ENCODE results near the gene SPOCK1.

SPOCK1 gene

DNA sequence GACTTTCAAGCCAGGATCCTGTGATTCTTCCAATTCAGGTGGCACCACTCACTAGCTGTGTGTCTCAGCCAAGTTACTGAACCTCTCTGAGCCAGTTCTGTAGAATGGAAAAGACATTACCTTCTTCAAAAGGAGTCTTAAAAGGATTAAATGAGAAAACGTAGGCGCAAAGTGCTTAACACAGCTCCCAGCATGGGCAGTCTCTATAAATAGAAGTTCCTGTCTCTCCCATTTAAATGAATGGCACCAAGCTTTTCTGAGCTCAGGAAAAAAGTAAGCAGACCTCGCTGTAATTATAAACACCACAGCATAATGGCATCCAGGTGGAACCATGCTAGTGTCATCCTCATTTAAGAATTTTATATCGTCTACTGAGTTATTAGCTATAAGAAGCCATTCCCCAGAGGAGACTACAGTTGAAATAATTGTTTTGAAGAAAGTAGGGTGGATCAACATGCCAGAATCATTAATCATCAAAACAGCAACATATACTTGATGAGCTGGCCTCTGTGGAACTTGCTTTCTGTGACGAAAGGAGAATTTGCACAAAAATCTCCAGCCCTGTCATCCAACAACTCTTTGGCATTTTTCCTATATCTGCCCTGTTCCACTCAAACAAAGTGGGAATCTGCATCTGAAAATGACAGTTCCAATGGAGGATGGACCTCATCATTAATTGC is 188.9 kb downstream of the SPOCK1 start:
- Histone ChIP-seq H3K27me3 (ENCODE audit: insufficient read depth, low read depth) (no peaks in the 10 kb centered on the region), H3K9ac (no peak overlapping the region), H3K27ac (no peak overlapping the region), H4K20me1 (ENCODE audit: insufficient read depth) (no peaks in the 10 kb centered on the region), H3K79me2 (ENCODE audit: insufficient read depth, low read depth) (no peaks in the 10 kb centered on the region), H3K4me1 (ENCODE audit: low read depth, poor library complexity, severe bottlenecking) (no peaks in the 10 kb centered on the region), H3K36me3 (ENCODE audit: insufficient read depth) (no peaks in the 10 kb centered on the region), H2AFZ (ENCODE audit: low read depth) (no peak overlapping the region), H3K4me2 (no peak overlapping the region), H3K4me3 (IDR thresholded peaks at IDR 0.05; ENCODE audit: insufficient read depth, low read depth, low read length) (no peak overlapping the region)
- TF ChIP-seq CTCF (conservative IDR thresholded peaks at IDR 0.05; ENCODE audit: low read depth, low read length): no peak

DNA sequence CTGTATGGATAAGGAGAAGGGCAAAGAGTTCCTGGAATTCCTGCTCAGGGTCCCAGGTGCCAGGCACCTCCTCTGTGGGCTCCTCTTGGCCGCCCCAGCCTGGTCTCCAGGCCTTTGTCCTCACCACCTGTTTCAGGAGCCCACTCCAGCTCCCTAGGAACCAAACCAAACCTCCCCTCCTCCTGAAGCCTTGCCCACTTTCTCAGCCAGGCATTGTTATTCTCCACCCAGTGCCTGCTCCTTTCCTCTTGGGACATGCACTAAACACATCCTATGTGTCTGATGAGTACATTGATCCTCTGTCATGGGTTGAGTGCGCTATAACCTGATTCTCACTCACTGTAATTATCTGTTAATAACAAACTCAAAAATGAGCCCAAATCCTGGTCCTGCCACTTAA is 189.8 kb downstream of the SPOCK1 start:
- Histone ChIP-seq H3K4me3 (IDR thresholded peaks at IDR 0.05; ENCODE audit: insufficient read depth, low read depth, low read length) (no peak overlapping the region), H3K36me3 (ENCODE audit: insufficient read depth) (no peaks in the 10 kb centered on the region), H3K79me2 (ENCODE audit: insufficient read depth, low read depth) (no peaks in the 10 kb centered on the region), H3K27me3 (ENCODE audit: insufficient read depth, low read depth) (no peaks in the 10 kb centered on the region), H2AFZ (ENCODE audit: low read depth) (no peak overlapping the region), H3K4me1 (ENCODE audit: low read depth, poor library complexity, severe bottlenecking) (no peaks in the 10 kb centered on the region), H3K27ac (no peak overlapping the region), H3K9ac (no peak overlapping the region), H4K20me1 (ENCODE audit: insufficient read depth) (no peaks in the 10 kb centered on the region), H3K4me2 (no peak overlapping the region)
- TF ChIP-seq CTCF (conservative IDR thresholded peaks at IDR 0.05; ENCODE audit: low read depth, low read length): no peak

DNA sequence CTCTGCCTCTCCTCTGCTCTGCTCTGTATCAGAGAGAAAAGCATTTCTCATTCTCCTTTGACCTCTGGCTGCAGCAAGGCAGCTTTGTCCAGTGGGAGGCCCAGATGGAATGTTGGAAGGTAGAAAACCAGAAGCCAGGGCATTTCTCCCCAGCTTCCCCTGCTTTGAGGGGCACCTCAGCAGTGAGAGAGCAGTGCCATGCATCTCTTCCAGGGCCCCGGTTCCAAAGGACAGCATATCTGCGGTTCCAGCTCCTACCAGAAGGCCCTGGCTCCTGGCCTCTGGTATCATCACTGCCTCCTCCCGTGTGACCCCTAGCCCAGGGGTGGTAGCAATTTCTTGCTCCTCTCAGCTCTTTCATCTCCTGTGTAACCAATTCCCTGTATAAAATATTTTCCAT is 190.8 kb downstream of the SPOCK1 start:
- no peak for TF ChIP-seq CTCF (conservative IDR thresholded peaks at IDR 0.05; ENCODE audit: low read depth, low read length)
- H3K36me3 ChIP-seq (ENCODE audit: insufficient read depth): no peaks in the 10 kb centered on the region
- no peak overlapping the region for H2AFZ ChIP-seq (ENCODE audit: low read depth)

DNA sequence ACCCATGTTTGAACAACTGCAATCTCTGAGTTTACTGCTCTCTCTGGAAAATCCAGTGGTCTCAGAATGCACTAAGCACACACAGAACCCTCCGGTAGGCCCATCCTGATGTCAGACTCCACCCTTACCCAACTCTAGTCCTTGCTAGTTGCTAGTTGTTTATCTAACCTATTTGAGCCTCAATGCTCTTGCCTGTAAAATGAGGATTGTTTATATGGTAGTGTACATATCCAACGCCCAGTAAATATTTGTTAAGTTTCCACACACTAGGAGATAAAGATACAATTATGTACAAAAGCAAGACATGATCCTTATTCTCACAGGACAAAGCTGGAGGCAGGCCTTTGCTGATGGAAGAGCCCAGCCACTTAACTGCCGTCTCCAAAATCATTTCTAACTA is 192.2 kb downstream of the SPOCK1 start:
- H3K4me3 ChIP-seq (IDR thresholded peaks at IDR 0.05; ENCODE audit: insufficient read depth, low read depth, low read length): no peak overlapping the region
- H3K4me2 ChIP-seq: no peak overlapping the region
- H4K20me1 ChIP-seq (ENCODE audit: insufficient read depth): no peaks in the 10 kb centered on the region
- H3K79me2 ChIP-seq (ENCODE audit: insufficient read depth, low read depth): no peaks in the 10 kb centered on the region
- H3K36me3 ChIP-seq (ENCODE audit: insufficient read depth): no peaks in the 10 kb centered on the region
- H2AFZ ChIP-seq (ENCODE audit: low read depth): no peak overlapping the region
- TF ChIP-seq CTCF (conservative IDR thresholded peaks at IDR 0.05; ENCODE audit: low read depth, low read length): no peak
- H3K27ac ChIP-seq: no peak overlapping the region
- no peaks in the 10 kb centered on the region for H3K4me1 ChIP-seq (ENCODE audit: low read depth, poor library complexity, severe bottlenecking)
- H3K9ac ChIP-seq: no peak overlapping the region
- H3K27me3 ChIP-seq (ENCODE audit: insufficient read depth, low read depth): no peaks in the 10 kb centered on the region

More for the DNA sequence above, 190.8 kb downstream of the SPOCK1 start:
- Histone ChIP-seq H4K20me1 (ENCODE audit: insufficient read depth) (no peaks in the 10 kb centered on the region), H3K4me1 (ENCODE audit: low read depth, poor library complexity, severe bottlenecking) (no peaks in the 10 kb centered on the region), H3K79me2 (ENCODE audit: insufficient read depth, low read depth) (no peaks in the 10 kb centered on the region), H3K4me3 (IDR thresholded peaks at IDR 0.05; ENCODE audit: insufficient read depth, low read depth, low read length) (no peak overlapping the region), H3K27ac (no peak overlapping the region), H3K9ac (no peak overlapping the region), H3K27me3 (ENCODE audit: insufficient read depth, low read depth) (no peaks in the 10 kb centered on the region), H3K4me2 (no peak overlapping the region)
